Measurements from ENCODE around the gene ZG16. TPM values are rescaled to one million over a fixed set of nuclear protein-coding genes. Genes with fewer than 3 reads are reported as not detected.

Gene ZG16
- total and polyA plus RNA-seq, 2 of the 8 experiments (the other 6 are each of a cell fraction or from before 2014, with no cell fraction given): not detected

GRCh38 chr16:29775742-29776408, 2.2 kb upstream of the ZG16 start:
- H3K36me3 ChIP-seq (ENCODE audit: control insufficient read depth in 2 of 4, insufficient read depth in 4 of 4, low read length in 3 of 4): no peaks in the 10 kb centered on the region
- no peak overlapping the region for H3K18ac ChIP-seq (ENCODE audit: extremely low read depth, low read length)
- no peak overlapping the region for H4K8ac ChIP-seq (ENCODE audit: extremely low read depth, insufficient read depth, low read length)
- CTCF ChIA-PET (ENCODE audit: partially characterized antibody): interaction anchor here (0.9 kb wide), 1 partner anchor 9 kb away, joined by 3 read pairs; no protein-coding TSS in a partner anchor
- H4K20me1 ChIP-seq (replicated peaks in 1 of 2; ENCODE audit: control insufficient read depth in 1 of 2, insufficient read depth in 2 of 2, low read length in 2 of 2): no peaks in the 10 kb centered on the region
- 0 out of 2 replicates have a peak overlapping the region, but pooled peaks have one; percentile 39 for H2BK12ac ChIP-seq (ENCODE audit: low read depth, low read length)
- H3K27me3 ChIP-seq (replicated peaks in 1 of 4; ENCODE audit: control insufficient read depth in 3 of 4, extremely low read depth in 1 of 4, insufficient read depth in 3 of 4, low read length in 3 of 4): peaks cover 0 to 2% (median 0%) of the 10 kb centered on the region in 4 experiments; a peak in 1 of 7 replicates
- H2BK5ac ChIP-seq (ENCODE audit: low read depth, low read length): no peak overlapping the region
- no peak overlapping the region for H2AFZ ChIP-seq (ENCODE audit: low read length)
- H4K91ac ChIP-seq (replicated peaks; ENCODE audit: insufficient read length, low read length): no peak overlapping the region
- no peak overlapping the region for H3K4ac ChIP-seq (replicated peaks; ENCODE audit: insufficient read length, low read depth, low read length)
- H2AK5ac ChIP-seq (ENCODE audit: low read depth, low read length): no peak overlapping the region; the same call in 1 of the 2 replicates
- no peak for FAIRE-seq
- no peak overlapping the region for H3K9ac ChIP-seq (replicated peaks in 1 of 4; ENCODE audit: extremely low read depth in 1 of 4, low read depth in 3 of 4, low read length in 3 of 4)
- 70% methylated on average over 4 of the region's 4 CpGs; no CpG with 5 or more reads in 1 of the 2 experiments for WGBS, 2 experiments (ENCODE audit: extremely low coverage in 1 of 2, insufficient coverage in 1 of 2, insufficient read length in 1 of 2, insufficient replicate concordance in 2 of 2, low coverage in 1 of 2, low lambda C conversion rate in 2 of 2, missing lambda C conversion rate in 1 of 2)
- no peak overlapping the region for H3K23ac ChIP-seq (ENCODE audit: insufficient read length)
- H3K56ac ChIP-seq (replicated peaks; ENCODE audit: insufficient read length, low read depth, low read length): no peak overlapping the region
- DNase-seq (ENCODE audit: low read depth in 1 of 2, low spot score in 2 of 2): no peak
- no peak overlapping the region for H3K4me3 ChIP-seq (ENCODE audit: extremely low read depth in 1 of 4, insufficient read depth in 2 of 4, low read depth in 3 of 4, low read length in 4 of 4)
- H3K27ac ChIP-seq (ENCODE audit: low read depth, low read length): no peak overlapping the region
- no peak overlapping the region for H2BK15ac ChIP-seq (ENCODE audit: low read length)
- no peak overlapping the region for H3K14ac ChIP-seq (ENCODE audit: insufficient read length)
- H3K9me3 ChIP-seq (ENCODE audit: insufficient read depth in 2 of 2, low read depth in 1 of 2, low read length in 1 of 2): no peaks in the 10 kb centered on the region
- H2BK20ac ChIP-seq (ENCODE audit: low read length): no peak overlapping the region
- no peak overlapping the region for H2BK120ac ChIP-seq (replicated peaks; ENCODE audit: low read depth, low read length)
- H3K4me2 ChIP-seq (ENCODE audit: insufficient read depth in 1 of 2, low read depth in 2 of 2, low read length in 2 of 2): no peak overlapping the region
- POLR2A ChIA-PET (ENCODE audit: partially characterized antibody): no interaction called here
- H3K4me1 ChIP-seq (replicated peaks in 1 of 4; ENCODE audit: control insufficient read depth in 3 of 4, insufficient read depth in 4 of 4, low read length in 3 of 4): no peaks in the 10 kb centered on the region
- no peak overlapping the region for H4K5ac ChIP-seq (ENCODE audit: insufficient read length, low read depth, low read length)
- no peaks in the 10 kb centered on the region for H3K79me1 ChIP-seq (ENCODE audit: low read depth, low read length)
- H3K23me2 ChIP-seq (ENCODE audit: low read depth, low read length): no peaks in the 10 kb centered on the region
- H3K79me2 ChIP-seq (ENCODE audit: control insufficient read depth in 1 of 2, insufficient read depth in 2 of 2, low read length in 2 of 2): no peaks in the 10 kb centered on the region
- no peak for TF ChIP-seq HDAC2 (IDR thresholded peaks at IDR 0.05; ENCODE audit: borderline replicate concordance in 1 of 2, low read depth in 2 of 2, low read length in 2 of 2)
- TF ChIP-seq RBBP5 (IDR thresholded peaks at IDR 0.05; ENCODE audit: borderline replicate concordance, low read depth, low read length): no peak
- TF ChIP-seq BCL11A (IDR thresholded peaks at IDR 0.05; ENCODE audit: low read depth in 2 of 2, low read length in 2 of 2): no peak
- no peak for TF ChIP-seq SP4 (IDR thresholded peaks at IDR 0.05; ENCODE audit: low read length)
- no peak for TF ChIP-seq RFX5 (IDR thresholded peaks at IDR 0.05; ENCODE audit: borderline replicate concordance, low read depth, low read length)
- TF ChIP-seq JUN (IDR thresholded peaks at IDR 0.05; ENCODE audit: low read depth, low read length): no peak
- TF ChIP-seq SRF (IDR thresholded peaks at IDR 0.05; ENCODE audit: low read depth, low read length): no peak
- no peak for TF ChIP-seq KDM4A (IDR thresholded peaks at IDR 0.05; ENCODE audit: low read depth, low read length, severe bottlenecking)
- no peak for TF ChIP-seq PHF8 (conservative IDR thresholded peaks at IDR 0.05; ENCODE audit: low read depth, low read length)
- TF ChIP-seq KDM1A (IDR thresholded peaks at IDR 0.05; ENCODE audit: borderline replicate concordance, low read length): no peak
- no peak for TF ChIP-seq BACH1 (IDR thresholded peaks at IDR 0.05; ENCODE audit: low read length)
- no peak for TF ChIP-seq ASH2L (IDR thresholded peaks at IDR 0.05; ENCODE audit: low read length)
- no peak for TF ChIP-seq EGR1 (IDR thresholded peaks at IDR 0.05; ENCODE audit: borderline replicate concordance, low read depth, low read length)
- TF ChIP-seq EZH2 (IDR thresholded peaks at IDR 0.05; ENCODE audit: low read depth, low read length, severe bottlenecking): no peak
